NCI-H128 (cell line): ENCODE results near the gene MARK2.
"Not testable (repeated sequence)": the region's sequence is repeated elsewhere in the genome, so short reads cannot be mapped to it uniquely, and the experiment has no call there.

Experiments used
- DNase-seq: peaks from one replicate; lab custom pipeline; 2025; ENCODE audit not compliant: unreplicated experiment; lab: John Stamatoyannopoulos, UW

Gene MARK2

DNA sequence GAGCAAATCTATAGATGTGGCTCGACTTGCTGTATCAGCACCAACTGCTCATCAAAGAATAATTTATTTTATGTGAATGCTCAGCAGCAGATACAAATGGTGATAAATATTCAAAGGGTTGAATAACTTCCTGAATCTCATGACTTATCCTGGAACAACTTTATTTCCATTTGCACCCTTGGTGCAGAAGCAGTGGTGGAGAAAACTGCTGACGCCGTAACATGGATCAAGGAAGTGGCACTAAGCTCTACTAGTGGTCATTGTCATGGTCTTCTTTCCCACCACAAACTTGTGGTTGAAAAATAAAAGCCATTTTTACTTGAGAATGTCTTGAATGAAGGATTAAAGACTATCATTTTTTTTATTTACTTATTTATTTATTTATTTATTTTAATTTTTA is 14.6 kb downstream of the MARK2 start:
- DNase-seq, result no peak

- DNase-seq, result no peak
Measured at GRCh38 chr11:63854696-63855095, 15.8 kb downstream of the MARK2 start.

DNA sequence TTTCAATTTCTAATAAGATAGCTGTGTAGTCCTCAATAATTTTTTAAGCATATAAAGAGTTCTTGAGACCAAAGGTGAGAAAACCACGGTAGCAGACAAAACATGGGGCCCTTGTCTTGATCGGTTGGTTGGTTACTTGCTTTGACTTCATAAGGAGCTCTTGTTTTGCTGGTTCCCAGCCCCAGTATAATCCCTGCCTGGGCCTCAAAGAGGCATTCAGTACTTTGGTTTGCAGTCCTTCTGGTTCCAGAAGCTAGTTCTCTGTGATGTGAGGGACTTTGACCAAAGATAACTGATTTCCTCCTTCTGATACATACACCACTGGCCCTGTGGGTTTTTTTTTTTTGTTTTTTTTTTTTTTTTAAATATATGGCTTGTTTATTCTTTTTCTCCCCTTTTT is 17.1 kb downstream of the MARK2 start:
- DNase-seq, result no peak

DNA sequence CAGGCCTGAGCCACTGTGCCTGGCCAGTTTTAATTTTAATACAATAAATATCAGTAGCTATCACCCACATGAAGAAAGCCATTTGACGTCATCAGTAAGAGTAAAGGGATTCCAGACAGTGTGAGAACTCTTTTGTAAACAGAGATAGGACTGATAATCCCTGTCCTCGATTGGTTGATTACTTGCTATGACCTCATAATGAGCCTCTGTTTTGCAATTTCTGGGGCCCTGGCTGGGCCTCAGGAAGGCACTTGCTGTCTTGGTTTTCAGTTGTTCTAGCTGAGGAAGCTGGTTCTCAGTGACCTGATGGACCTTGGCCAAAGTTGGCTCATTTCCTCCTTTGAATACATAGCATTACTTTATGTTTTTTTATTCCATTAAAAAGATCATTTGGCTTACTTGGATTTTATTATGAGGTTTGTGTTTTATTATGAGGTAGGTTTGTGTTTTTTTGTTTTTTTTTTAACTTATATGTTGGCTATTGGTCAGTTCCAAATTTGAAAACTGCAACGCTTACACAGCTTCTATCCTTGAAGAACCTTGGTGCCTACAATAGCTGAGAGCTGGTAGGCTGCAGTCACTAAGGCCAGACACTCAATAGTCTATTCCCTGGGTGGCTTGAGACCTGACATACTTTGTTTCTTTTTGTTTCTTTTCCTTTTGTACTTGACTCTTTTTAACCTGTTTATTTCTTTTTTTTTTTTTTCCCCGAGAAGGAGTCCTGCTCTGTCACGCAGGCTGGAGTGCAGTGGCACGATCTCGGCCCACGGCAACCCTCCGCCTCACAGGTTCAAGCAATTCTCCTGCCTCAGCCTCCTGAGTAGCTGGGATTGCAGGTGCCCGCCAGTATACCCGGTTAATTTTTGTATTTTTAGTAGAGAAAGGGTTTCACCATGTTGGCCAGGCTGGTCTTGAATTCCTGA is 20.0 kb downstream of the MARK2 start:
- DNase-seq, result no peak

DNA sequence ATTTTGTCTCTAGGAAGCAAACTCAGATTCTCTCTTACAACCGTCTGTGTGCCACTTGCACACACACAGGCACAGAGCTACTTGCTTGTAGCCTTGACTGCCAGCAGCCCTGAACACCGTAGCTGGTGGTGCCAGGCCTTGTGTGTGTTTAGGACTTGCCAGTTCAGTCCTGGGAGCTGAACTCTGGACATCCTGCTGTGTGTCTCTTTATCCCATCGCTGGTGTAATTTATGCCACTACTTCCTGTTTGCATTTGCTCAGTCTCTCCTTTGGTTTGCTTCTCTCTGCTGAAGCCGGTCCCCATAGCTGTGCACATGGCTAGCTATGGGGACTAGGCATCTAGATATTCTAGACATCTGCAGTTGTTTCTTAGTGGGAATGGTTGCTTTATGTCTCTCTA is 24.0 kb downstream of the MARK2 start:
- no peak for DNase-seq

DNA sequence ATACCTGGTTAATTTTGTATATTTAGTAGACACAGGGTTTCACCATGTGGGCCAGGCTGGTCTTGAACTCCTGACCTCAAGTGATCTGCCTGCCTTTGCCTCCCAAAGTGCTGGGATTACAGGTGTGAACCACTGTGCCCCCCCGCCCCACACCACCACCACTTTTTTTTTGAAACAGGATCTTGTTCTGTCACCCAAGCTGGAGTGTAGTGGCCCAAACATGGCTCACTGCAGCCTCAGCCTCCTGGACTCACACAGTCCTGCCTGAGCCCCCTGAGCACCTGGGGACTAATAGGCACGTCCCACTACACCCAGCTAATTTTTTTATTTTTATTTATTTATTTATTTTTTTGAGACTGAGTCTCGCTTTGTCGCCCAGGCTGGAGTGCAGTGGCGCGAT is 24.7 kb downstream of the MARK2 start:
- not testable (repeated sequence) for DNase-seq

DNA sequence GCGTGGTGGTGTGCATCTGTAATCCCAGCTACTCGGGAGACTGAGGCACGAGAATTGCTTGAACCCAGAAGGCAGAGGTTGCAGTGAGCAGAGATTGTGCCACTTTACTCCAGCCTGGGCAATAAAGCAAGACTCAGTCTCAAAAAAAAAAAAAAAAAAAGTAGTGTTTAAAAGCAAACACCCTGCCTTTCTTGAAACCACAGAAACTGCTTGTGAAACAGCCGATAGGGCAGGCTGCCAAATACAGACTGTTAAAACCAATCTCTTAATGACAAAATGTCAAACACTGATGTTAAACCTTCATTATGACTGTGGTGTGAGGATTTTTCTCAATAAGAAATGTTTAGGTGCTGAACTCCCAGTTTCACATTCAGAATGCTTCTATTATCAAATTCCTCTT is 27.3 kb downstream of the MARK2 start:
- DNase-seq, result no peak

- DNase-seq, result no peak
Measured at GRCh38 chr11:63867511-63867910, 28.6 kb downstream of the MARK2 start.

DNA sequence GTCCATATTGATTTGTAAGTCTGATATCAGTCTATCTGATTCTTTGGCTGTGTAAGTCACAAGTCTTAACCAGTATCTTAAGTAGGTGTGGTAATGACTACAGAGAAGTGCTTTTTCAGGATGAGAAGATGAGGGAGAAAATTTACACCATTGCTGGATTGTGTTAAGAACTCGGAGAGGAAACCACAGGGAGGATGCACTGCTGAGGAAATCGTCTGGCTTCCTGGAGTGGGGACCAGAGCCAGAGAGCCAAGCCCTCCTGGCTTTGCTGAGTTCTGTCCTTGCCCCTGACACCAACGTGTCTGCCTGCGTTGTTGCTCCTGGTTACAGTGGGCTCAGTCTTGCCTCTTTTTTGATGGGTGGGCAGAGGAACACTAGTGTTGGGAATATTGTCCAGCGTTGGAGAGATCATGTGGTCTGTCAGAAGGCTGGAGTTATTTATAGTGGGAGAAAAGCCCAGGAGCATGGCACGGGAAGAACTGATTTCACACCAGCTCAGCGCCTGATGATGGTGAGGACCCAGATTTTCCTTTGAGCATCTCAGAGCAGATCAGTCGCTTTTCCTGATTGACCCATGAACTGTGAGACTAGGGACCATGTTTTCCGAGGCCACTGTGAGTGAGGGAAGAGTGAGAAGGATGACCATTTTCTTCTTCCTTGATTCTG is 29.6 kb downstream of the MARK2 start:
- no peak for DNase-seq

DNA sequence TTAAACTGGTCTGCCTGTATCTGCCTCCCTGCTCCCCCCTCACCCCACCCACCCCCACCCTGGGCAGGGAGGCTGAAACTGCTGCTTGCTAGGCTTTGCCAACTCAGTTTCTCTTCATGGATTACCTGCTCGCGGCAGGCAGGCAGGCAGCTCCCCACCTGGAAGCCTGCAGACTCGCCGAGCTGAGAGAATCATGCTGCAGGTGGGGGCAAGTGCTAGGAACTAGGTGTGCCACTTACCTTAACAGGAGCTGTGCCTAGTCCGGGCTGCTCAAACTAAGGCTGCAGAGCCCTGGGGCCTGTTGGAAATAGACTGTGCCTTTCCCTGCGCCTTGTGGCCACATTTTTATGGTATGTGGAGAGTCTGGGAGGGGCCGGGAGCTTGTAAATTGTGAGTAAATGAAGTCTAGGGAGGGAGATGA is 30.3 kb downstream of the MARK2 start:
- DNase-seq, result no peak

DNA sequence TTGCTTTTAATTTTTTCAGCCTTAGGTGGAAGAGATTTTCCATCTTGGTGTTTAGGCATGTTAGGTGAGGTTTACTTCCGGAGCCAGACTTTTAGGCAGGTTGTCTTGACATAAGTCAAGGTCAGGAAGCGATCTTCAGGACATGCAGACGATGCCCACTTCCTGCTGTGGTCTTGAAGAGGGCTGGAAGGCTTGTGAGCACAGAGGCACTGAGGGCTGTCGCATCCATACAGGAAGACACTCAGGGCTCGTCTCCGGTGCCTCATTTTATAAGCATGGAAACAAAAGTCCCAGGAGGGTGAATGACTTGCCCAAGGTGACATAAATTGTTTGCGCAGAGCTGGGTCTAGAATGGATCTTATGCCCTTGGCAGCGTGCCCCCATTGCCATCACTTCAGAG is 30.8 kb downstream of the MARK2 start:
- DNase-seq, result no peak

- no peak for DNase-seq
Measured at GRCh38 chr11:63870351-63871140, 31.6 kb downstream of the MARK2 start.

GRCh38 chr11:63871962-63872799 is 33.3 kb downstream of the MARK2 start:
- DNase-seq, result no peak

DNA sequence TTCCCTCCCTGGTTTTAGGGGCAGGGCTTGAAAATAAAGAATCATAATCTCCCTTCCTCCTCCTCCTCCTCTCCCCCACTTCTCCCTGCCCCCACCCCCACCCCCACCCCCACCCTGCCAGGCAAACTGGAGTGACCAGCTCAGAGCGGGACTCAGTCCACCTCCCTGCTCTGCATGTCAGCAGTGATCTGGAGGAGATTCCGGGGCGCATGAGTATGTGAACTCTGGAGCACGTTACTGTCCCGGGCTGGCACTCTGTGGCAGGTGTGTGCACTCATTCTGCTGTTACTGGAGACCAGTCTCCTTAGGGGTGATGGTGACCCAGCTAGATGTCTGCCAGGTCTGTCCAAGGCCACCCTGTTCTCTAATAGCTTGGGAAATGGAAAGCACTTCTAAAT is 33.9 kb downstream of the MARK2 start:
- no peak for DNase-seq

DNA sequence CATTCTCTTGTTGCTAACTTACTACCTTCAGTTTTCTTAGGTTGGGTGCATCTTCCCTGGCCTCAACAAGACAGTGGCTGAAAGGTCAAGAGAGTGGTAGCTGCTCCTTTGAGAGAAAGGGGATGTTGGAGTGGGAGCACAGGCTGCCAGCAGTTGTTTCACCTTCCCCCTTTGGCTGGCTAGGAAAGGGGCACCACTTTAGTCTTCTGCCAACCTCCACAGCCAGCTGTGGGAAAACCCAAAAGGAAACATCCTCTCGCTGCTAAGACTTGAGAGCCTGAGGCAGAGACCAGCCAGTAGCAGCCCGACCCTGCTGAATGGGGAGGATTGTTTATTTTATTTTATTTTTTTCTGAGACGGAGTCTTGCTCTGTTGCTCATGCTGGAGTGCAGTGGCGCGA is 34.4 kb downstream of the MARK2 start:
- DNase-seq, result no peak

DNA sequence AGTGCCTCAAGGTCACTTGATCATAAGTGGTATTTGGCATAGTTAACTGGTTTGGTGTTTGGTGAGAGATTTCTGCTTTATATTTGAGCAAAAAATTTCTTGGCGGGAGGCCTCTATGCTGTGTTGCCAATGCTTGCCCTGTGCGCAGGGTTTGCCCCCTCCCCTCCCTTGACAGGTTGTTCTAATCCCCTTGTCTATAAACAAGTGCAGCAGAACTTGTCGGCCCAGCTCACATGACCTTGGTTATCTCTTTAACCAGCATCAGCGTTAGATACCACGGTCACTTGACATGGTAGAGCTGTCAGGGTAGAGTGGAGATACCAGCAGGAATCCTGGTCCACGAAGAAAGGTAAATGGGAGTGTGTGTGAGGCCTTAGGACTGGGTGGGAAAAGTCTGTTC is 35.6 kb downstream of the MARK2 start:
- no peak for DNase-seq

DNA sequence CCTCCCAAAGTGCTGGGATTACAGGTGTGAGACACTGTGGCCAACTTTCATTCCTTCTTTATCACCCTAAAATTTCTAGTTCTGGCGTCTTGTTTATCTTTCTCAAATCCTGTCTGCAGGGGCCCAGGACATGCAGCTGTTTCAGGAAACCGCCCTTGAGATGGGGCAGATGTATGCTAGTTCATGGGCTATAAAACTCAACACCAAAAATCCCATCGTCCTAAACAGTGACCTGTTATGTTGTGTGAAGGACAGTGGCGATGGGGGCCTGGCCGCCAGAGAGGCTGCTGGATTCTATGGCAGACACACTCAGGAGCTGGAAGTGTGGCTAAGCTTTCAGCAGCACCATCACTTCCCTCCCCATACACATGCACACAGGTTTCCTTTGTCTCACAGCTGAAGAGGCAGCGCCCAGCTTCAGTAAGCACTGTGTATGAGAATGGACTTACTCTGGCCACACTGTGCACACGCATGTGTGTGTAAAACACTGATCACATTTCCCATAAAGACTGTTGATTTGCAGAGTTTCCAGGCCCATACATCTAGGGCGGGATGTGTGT is 36.7 kb downstream of the MARK2 start:
- no peak for DNase-seq

DNA sequence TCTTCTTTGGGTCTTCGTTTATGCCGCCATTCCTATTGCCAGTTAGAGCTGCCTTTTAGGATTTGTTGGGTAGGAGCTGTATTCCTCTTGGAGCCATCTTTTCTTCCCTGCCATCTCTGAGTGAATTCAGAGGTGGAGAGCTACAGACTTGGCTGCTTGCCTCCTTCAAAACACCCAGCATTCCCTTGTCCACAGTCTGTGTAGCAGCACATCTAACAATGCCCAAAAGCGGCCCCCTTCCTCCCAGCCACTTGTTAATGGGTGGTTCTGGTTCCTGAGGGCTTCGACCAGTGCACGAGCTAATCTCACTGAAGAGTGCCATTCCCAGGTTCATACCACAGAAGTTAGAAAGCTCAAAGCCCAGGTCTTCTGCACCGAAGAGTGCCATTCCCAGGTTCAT is 37.7 kb downstream of the MARK2 start:
- DNase-seq, result no peak

DNA sequence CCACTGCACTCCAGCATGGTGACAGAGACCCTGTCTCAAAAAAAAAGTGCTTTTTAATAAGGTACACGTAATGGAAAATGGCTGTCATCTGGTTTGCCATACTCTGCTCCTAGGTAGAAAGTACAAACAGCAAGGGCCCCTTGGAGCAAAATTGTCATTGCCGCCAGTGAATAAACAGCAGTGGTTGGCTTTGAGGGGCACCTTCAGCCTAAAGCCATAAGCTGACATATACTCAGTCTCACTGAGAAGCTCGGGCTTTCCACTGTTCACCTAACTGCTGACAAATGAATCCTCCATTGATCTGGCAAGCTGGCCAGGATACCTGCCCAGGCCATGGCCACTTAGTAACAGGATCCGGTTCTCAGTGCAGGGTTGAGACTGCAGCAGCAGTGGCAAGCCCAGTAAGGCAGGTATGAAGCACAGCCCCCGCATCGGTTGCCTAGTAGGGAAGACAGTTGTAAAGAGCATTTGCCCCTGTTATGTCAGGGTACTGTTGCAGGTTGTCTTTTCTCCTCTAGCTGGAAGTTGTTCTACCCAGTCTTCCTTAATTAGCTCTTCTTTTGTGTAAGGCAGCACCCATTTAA is 38.8 kb downstream of the MARK2 start:
- no peak for DNase-seq
